ENCODE results near the gene ZNF14. TPM values are rescaled to one million over a fixed set of nuclear protein-coding genes. Genes with fewer than 3 reads are reported as not detected.
"Not testable (repeated sequence)": the region's sequence is repeated elsewhere in the genome, so short reads cannot be mapped to it uniquely, and the experiment has no call there.

Gene ZNF14
- total and polyA plus RNA-seq, 2 of the 13 experiments (the other 11 are each of a cell fraction or from before 2014, with no cell fraction given): 1.9 to 6.2 TPM

DNA sequence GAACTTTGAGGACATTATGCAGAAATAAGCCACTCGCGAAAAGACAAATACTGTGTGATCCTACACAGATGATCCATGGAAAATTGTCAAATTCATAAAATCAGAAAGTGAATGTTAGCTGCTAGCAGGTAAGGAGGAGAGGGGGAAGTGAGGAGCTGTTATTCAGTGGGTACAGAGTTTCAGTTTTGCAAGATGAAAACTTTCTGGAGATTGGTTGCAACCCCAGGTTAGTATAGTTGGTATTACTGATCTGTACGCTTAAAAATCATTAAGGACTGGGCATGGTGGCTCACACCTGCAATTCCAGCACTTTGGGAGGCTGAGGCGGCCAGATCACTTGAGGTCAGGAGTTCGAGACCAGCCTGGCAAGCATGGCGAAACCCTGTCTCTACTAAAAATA, 46.3 kb downstream of the ZNF14 start (continued):
- TF ChIP-seq ZNF138 (CRISPR knock-in tag; IDR thresholded peaks at IDR 0.05; ENCODE audit: low read depth): no peak
- TF ChIP-seq ZNF724P (CRISPR knock-in tag; IDR thresholded peaks at IDR 0.05; ENCODE audit: borderline replicate concordance): no peak
- no peak for TF ChIP-seq ZIK1 (CRISPR knock-in tag; IDR thresholded peaks at IDR 0.05; ENCODE audit: borderline replicate concordance, low read depth)
- no peak for TF ChIP-seq SMC3 (IDR thresholded peaks at IDR 0.05; ENCODE audit: low read length)
- no peak for TF ChIP-seq MAFK (conservative IDR thresholded peaks at IDR 0.05 in 1 of 2, IDR thresholded peaks at IDR 0.05 in 1 of 2; ENCODE audit: low read length in 2 of 2)
- no peak for TF ChIP-seq ZBTB40 (IDR thresholded peaks at IDR 0.05)
- TF ChIP-seq ZBTB40 (CRISPR knock-in tag; IDR thresholded peaks at IDR 0.05): no peak
- TF ChIP-seq, protein P1, sequence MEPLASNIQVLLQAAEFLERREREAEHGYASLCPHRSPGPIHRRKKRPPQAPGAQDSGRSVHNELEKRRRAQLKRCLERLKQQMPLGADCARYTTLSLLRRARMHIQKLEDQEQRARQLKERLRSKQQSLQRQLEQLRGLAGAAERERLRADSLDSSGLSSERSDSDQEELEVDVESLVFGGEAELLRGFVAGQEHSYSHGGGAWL (CRISPR knock-in tag; IDR thresholded peaks at IDR 0.05): no peak
- TF ChIP-seq SRY (CRISPR knock-in tag; IDR thresholded peaks at IDR 0.05): no peak
- no peak for TF ChIP-seq ZNF234 (CRISPR knock-in tag; conservative IDR thresholded peaks at IDR 0.05)

DNA sequence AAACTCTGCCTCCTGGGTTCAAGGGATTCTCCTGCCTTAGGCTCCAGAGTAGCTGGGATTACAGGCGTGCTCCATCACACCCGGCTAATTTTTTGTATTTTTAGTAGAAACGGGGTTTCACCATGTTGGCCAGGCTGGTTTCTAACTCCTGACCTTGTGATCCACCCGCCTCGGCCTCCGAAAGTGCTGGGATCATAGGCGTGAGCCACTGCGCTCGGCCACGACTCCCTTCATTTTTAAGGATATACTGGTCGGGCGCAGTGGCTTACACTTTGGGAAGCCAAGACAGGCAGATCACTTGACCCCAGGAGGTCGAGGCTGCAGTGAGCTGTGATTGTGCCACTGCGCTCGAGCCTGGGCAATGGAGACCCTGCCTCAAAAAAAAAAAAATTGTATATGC, 46.8 kb downstream of the ZNF14 start:
- H3K79me2 ChIP-seq (ENCODE audit: insufficient read depth, low read length); H3K4me2 ChIP-seq (ENCODE audit: low read depth, low read length); H3K36me3 ChIP-seq (replicated peaks in 1 of 2; ENCODE audit: control insufficient read depth in 1 of 2, insufficient read depth in 2 of 2, low read length in 2 of 2); BruUV-seq (replicated peaks); POLR2A ChIA-PET; H3K4me3 ChIP-seq (replicated peaks in 1 of 3; ENCODE audit: insufficient read depth in 1 of 3, low read depth in 2 of 3, low read length in 3 of 3); FAIRE-seq; H4K20me1 ChIP-seq (ENCODE audit: insufficient read depth, low read length); intact Hi-C loops (cut with micrococcal nuclease; ENCODE audit: unreplicated experiment); in situ Hi-C loops (cut with HindIII; ENCODE audit: extremely low pct_ligation_motif_present, low pct_unique_long_range_greater_than_20kb); ATAC-seq; H3K27me3 ChIP-seq (ENCODE audit: control insufficient read depth in 1 of 2, insufficient read depth in 2 of 2, low read length in 2 of 2); H3K9me3 ChIP-seq (ENCODE audit: low read length); H2AFZ ChIP-seq (ENCODE audit: low read length); H3K27ac ChIP-seq (ENCODE audit: extremely low read length, insufficient read depth, low read length); H3K9ac ChIP-seq (ENCODE audit: insufficient read depth, low read depth, low read length); H3K4me1 ChIP-seq (ENCODE audit: insufficient read depth, low read length); CTCF ChIA-PET (ENCODE audit: low intra/inter-chr PET ratio, low total read pairs); DNase-seq (ENCODE audit: low spot score): not testable (repeated sequence)
- WGBS (ENCODE audit: low lambda C conversion rate): 93% methylated on average over 15 of the region's 15 CpGs
